Lung (tissue), 12 donors: ENCODE measurements around the gene BCL2A1. TPM values are rescaled to one million over a fixed set of nuclear protein-coding genes. Genes with fewer than 3 reads are reported as not detected.

Source experiments
- ATAC-seq: fragments of 200-7000 bp; cut with Tn5 transposase; one replicate; pipeline ENCODE4 v1.9.1; 2020; ENCODE audit warnings: moderate number of reproducible peaks; ENCODE audit not compliant: insufficient read depth, low FRiP score
- DNase-seq, 3 donors: peaks; one replicate each; pipeline ENCODE4 v3.0.0-alpha.2; 2013 to 2017
- H3K27ac ChIP-seq, 2 donors: one replicate each; pipeline ENCODE4 v1.5.1; 2013; ENCODE audit warnings: mild to moderate bottlenecking in 2 of 2, moderate library complexity in 2 of 2, control low read depth in 1 of 2, inconsistent platforms in 1 of 2, low read depth in 1 of 2, low read length in 1 of 2
- H3K27me3 ChIP-seq, 3 donors: one replicate each; pipeline ENCODE4 v1.5.1; 2013; ENCODE audit warnings: low read length in 2 of 3; ENCODE audit not compliant: control insufficient read depth in 3 of 3, insufficient read depth in 3 of 3
- H3K36me3 ChIP-seq, 4 donors: one replicate each; pipeline ENCODE4 v1.5.1; 2013; ENCODE audit warnings: low read length in 4 of 4, mild to moderate bottlenecking in 1 of 4, moderate library complexity in 1 of 4; ENCODE audit not compliant: control insufficient read depth in 4 of 4, insufficient read depth in 4 of 4
- H3K4me1 ChIP-seq, 5 donors: one replicate each; pipeline ENCODE4 v1.5.1; 2013; ENCODE audit warnings: low read length in 5 of 5, mild to moderate bottlenecking in 2 of 5, moderate library complexity in 1 of 5; ENCODE audit not compliant: control insufficient read depth in 5 of 5, insufficient read depth in 5 of 5
- H3K4me3 ChIP-seq: one replicate; pipeline ENCODE4 v1.5.1; 2013; ENCODE audit warnings: mild to moderate bottlenecking, control low read depth, moderate library complexity
- H3K9ac ChIP-seq, 2 donors: one replicate each; pipeline ENCODE4 v1.5.1; 2013; ENCODE audit warnings: low read length in 2 of 2, control low read depth in 1 of 2; ENCODE audit not compliant: insufficient read depth in 1 of 2
- H3K9me3 ChIP-seq, 4 donors: one replicate each; pipeline ENCODE4 v1.5.1; 2013; ENCODE audit warnings: low read length in 3 of 4, mild to moderate bottlenecking in 1 of 4, moderate library complexity in 1 of 4; ENCODE audit not compliant: control insufficient read depth in 4 of 4, insufficient read depth in 3 of 4
- WGBS, 2 donors: extraction: QIAGEN DNeasy Blood & Tissue Kit; methylation state at CpG; one replicate each; pipeline ENCODE4 v1.1.7; 2013; 5-methylcytosine and 5-hydroxymethylcytosine counted together
- polyA plus RNA-seq, 2 donors: library from polyadenylated mRNA; stranded (reverse); fragments of 200-250 nt; gene quantifications; one replicate each; pipeline ENCODE4 v1.2.1, GENCODE V29; 2013
- total RNA-seq, 2 donors: library from RNA; depleted of rRNA in 1 of 2; stranded (reverse); fragments of >200 nt in 1 of 2; gene quantifications; one replicate each; pipeline ENCODE4 v1.2.1, GENCODE V29; 2014 to 2021
- TF ChIP-seq, protein P1 (sequence below): IDR thresholded peaks from 2 replicates; pipeline ENCODE4 v1.5.1; 2012; ENCODE audit warnings: mild to moderate bottlenecking; ENCODE audit errors: control extremely low read depth, extremely low read depth
- donor health status: control.
- donor health status: control.
- donor health status: Bipolar disorder and iron deficiency.
- donor health status: healthy.
- donor health status: DM: yes; HTN: yes; CAD: no.

BCL2A1 gene
- total and polyA plus RNA-seq, 4 donors, result 27.4 to 323 (median 49.3) TPM

DNA sequence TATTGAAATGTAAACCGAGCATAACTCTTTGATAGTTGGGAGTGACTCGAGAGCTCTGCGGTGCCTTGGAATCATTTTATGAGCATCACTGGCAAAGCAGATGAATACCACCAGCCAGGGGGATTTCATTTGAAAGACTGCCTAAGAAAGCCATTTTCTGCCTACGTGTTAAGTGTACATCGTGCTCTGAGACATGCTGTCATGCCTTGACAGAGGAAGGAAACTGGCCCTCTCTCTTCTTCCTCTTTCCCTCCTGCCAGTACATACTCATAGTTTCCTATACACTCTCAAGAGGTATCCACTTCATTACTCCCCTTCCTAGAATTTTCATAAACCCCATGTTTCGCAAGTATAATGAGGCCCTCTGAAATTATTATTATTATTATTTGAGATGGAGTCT is 8.8 kb downstream of the BCL2A1 start:
- Histone ChIP-seq H3K27ac (no peak overlapping the region), H3K27me3 (no peaks in the 10 kb centered on the region), H3K4me1 (peaks cover 0 to 3% (median 0%) of the 10 kb centered on the region in 5 donors), H3K9ac (no peak overlapping the region), H3K36me3 (no peaks in the 10 kb centered on the region), H3K9me3 (no peaks in the 10 kb centered on the region), H3K4me3 (no peak overlapping the region)
- 71 to 79% methylated on average over 6 of the region's 6 CpGs for WGBS, 2 donors
- ATAC-seq, result no peak
- TF ChIP-seq, protein P1, sequence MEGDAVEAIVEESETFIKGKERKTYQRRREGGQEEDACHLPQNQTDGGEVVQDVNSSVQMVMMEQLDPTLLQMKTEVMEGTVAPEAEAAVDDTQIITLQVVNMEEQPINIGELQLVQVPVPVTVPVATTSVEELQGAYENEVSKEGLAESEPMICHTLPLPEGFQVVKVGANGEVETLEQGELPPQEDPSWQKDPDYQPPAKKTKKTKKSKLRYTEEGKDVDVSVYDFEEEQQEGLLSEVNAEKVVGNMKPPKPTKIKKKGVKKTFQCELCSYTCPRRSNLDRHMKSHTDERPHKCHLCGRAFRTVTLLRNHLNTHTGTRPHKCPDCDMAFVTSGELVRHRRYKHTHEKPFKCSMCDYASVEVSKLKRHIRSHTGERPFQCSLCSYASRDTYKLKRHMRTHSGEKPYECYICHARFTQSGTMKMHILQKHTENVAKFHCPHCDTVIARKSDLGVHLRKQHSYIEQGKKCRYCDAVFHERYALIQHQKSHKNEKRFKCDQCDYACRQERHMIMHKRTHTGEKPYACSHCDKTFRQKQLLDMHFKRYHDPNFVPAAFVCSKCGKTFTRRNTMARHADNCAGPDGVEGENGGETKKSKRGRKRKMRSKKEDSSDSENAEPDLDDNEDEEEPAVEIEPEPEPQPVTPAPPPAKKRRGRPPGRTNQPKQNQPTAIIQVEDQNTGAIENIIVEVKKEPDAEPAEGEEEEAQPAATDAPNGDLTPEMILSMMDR, result no peak
- DNase-seq, result no peak

DNA sequence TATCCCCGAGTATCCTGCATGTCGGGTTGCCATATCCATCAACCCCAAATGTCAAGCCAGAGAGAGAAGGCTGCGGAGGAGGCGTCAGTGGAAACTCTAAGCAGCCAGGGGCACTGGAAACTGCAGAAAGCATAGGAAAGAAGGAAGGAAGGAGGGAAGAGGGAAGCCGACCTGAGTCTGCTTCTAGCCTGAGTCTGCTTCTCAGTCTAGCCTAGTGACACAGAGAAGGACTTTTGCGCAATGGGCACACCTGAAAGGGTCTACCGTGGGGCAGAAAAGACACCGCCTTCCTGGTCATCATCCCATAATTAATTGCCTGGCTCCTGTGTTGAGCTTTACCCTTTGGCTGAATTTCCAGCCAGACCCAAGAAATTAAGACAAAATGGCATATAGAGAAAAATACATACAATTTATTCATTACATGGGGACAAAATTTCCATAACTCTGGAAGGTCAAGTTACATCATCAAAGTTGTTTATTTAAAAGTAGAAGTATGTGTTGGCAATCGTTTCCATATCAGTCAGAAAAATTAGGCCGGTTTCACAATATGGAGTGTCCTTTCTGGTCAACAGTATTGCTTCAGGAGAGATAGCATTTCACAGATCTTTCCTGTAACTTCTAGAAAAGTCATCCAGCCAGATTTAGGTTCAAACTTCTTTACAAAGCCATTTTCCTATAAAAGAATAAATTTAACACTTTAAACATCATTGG is 10.3 kb downstream of the BCL2A1 start:
- no peak overlapping the region for H3K4me3 ChIP-seq
- ATAC-seq (no peak), DNase-seq (peak in 2 of 3 donors; percentile 58 to 60)
- H3K27ac ChIP-seq, result peak overlapping the region in 1 of 2 donors; percentile 13
- H3K9me3 ChIP-seq, result no peaks in the 10 kb centered on the region
- no peak overlapping the region for H3K9ac ChIP-seq
- TF ChIP-seq, protein P1, result no peak
- 60 to 62% methylated on average over 10 of the region's 10 CpGs for WGBS, 2 donors
- H3K36me3 ChIP-seq, result no peaks in the 10 kb centered on the region
- H3K4me1 ChIP-seq, result peaks cover 0 to 3% (median 0%) of the 10 kb centered on the region in 5 donors
- H3K27me3 ChIP-seq, result no peaks in the 10 kb centered on the region

DNA sequence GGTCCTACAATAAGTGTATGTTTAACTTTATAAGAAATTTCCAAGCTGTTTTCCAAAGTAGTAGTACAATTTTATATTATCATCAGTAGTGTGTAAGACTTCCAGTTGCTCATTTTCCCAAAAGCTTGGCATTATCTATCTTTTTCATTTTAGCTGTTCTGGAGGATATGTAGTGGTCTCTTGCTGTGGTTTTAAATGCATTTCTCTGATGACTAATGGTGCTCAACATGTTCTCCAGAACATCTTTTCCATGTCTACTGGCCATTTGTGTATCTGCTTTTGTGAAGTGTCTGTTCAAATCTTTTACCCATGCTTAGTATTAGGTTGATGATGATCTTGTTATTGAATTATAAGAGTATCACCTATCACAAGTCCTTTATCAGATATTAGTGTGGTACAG is 13.3 kb downstream of the BCL2A1 start:
- Histone ChIP-seq H3K4me1 (peaks cover 0 to 3% (median 0%) of the 10 kb centered on the region in 5 donors), H3K9ac (no peak overlapping the region), H3K9me3 (no peaks in the 10 kb centered on the region), H3K27me3 (no peaks in the 10 kb centered on the region), H3K4me3 (no peak overlapping the region), H3K36me3 (no peaks in the 10 kb centered on the region), H3K27ac (no peak overlapping the region)
- TF ChIP-seq, protein P1, result no peak
- no peak for DNase-seq
- ATAC-seq, result no peak
